ENCODE results near the gene CLASP1. TPM values are rescaled to one million over a fixed set of nuclear protein-coding genes. Genes with fewer than 3 reads are reported as not detected.
"Not testable (repeated sequence)": the region's sequence is repeated elsewhere in the genome, so short reads cannot be mapped to it uniquely, and the experiment has no call there.

CLASP1 gene
- total RNA-seq, 2 donors from 2014 or later, result 95.1 to 121 TPM

DNA sequence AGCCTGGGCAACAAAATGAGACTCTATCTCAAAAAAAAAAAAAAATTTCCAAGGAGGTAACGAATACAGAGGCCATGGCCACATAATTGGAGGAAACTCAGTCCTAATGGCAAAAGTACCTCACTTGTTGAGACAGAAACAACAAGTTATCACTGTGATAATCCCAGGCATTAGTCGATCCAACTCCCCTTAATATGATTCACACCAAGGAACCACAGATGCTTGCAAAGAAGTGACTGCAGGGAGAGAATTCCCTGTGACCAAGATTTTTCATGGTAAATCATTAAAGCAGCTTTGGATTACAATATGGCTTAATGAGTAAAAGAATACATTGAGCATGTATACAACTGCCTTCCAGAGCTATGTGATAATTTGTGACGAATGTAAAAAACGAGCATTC is 199.0 kb downstream of the CLASP1 start:
- H3K4me1 Mint-ChIP-seq (ENCODE audit: low read depth), result no peaks in the 10 kb centered on the region
- ATAC-seq (replicated peaks in 1 of 2) (no peak), DNase-seq (no peak)
- no peaks in the 10 kb centered on the region for H3K9me3 Mint-ChIP-seq
- no peak overlapping the region for H3K4me3 Mint-ChIP-seq
- H3K27me3 Mint-ChIP-seq (ENCODE audit: low read depth), result no peaks in the 10 kb centered on the region
- peaks cover 15 to 42% of the 10 kb centered on the region in 2 donors for H3K36me3 Mint-ChIP-seq (ENCODE audit: insufficient read depth in 2 of 2)
- H3K27ac Mint-ChIP-seq, result no peak overlapping the region

GRCh38 chr2:121446647-121447241 is 202.5 kb downstream of the CLASP1 start:
- no peaks in the 10 kb centered on the region for H3K27me3 Mint-ChIP-seq (ENCODE audit: low read depth)
- ATAC-seq (replicated peaks in 1 of 2) (no peak), DNase-seq (no peak)
- no peaks in the 10 kb centered on the region for H3K9me3 Mint-ChIP-seq
- H3K4me1 Mint-ChIP-seq (ENCODE audit: low read depth), result no peaks in the 10 kb centered on the region
- no peak overlapping the region for H3K27ac Mint-ChIP-seq
- H3K36me3 Mint-ChIP-seq (ENCODE audit: insufficient read depth in 2 of 2), result peaks cover 19 to 54% of the 10 kb centered on the region in 2 donors
- no peak overlapping the region for H3K4me3 Mint-ChIP-seq

- Mint-ChIP-seq H3K4me3 (no peak overlapping the region), H3K27me3 (ENCODE audit: low read depth) (no peaks in the 10 kb centered on the region), H3K4me1 (ENCODE audit: low read depth) (no peaks in the 10 kb centered on the region), H3K9me3 (no peaks in the 10 kb centered on the region), H3K27ac (no peak overlapping the region), H3K36me3 (ENCODE audit: insufficient read depth in 2 of 2) (peaks cover 14 to 46% of the 10 kb centered on the region in 2 donors)
- no peak for ATAC-seq (replicated peaks in 1 of 2)
- no peak for DNase-seq
These were observed 206.4 kb downstream of the CLASP1 start for GRCh38 chr2:121442889-121443288.

- DNase-seq; H3K27me3 Mint-ChIP-seq (ENCODE audit: low read depth); H3K4me1 Mint-ChIP-seq (ENCODE audit: low read depth); ATAC-seq (replicated peaks in 1 of 2); H3K4me3 Mint-ChIP-seq; H3K9me3 Mint-ChIP-seq: not testable (repeated sequence)
- Mint-ChIP-seq H3K27ac (peak overlapping the region; percentile 19), H3K36me3 (ENCODE audit: insufficient read depth in 2 of 2) (peaks cover 3 to 22% of the 10 kb centered on the region in 2 donors)
These were observed 211.0 kb downstream of the CLASP1 start for GRCh38 chr2:121438290-121438689.

GRCh38 chr2:121436918-121437317 is 212.3 kb downstream of the CLASP1 start:
- H3K4me1 Mint-ChIP-seq (ENCODE audit: low read depth), result no peaks in the 10 kb centered on the region
- ATAC-seq (replicated peaks in 1 of 2) (no peak), DNase-seq (no peak)
- H3K9me3 Mint-ChIP-seq, result no peaks in the 10 kb centered on the region
- no peak overlapping the region for H3K4me3 Mint-ChIP-seq
- H3K36me3 Mint-ChIP-seq (ENCODE audit: insufficient read depth in 2 of 2), result peaks cover 3 to 22% of the 10 kb centered on the region in 2 donors
- no peaks in the 10 kb centered on the region for H3K27me3 Mint-ChIP-seq (ENCODE audit: low read depth)
- H3K27ac Mint-ChIP-seq, result peak overlapping the region; percentile 80

DNA sequence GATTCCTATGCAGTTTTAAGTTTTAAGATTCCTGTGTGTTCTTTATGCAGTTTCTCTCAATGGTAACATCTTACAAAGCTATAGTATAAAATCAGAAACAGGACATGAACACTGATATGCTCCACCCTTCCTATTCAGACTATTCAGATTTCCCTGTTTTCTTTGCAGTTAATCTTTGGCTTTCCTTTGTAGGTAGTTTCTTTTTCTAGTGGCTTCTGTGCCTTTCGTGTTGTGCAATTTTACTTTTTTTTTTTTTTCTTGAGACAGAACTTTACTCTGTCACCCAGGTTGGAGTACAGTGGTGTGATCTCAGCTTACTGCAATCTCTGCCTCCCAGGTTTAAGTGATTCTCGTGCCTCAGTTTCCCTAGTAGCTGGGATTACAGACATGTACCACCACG is 213.5 kb downstream of the CLASP1 start:
- Mint-ChIP-seq H3K9me3 (no peaks in the 10 kb centered on the region), H3K4me1 (ENCODE audit: low read depth) (no peaks in the 10 kb centered on the region), H3K27me3 (ENCODE audit: low read depth) (no peaks in the 10 kb centered on the region), H3K36me3 (ENCODE audit: insufficient read depth in 2 of 2) (peaks cover 2 to 20% of the 10 kb centered on the region in 2 donors), H3K27ac (no peak overlapping the region), H3K4me3 (no peak overlapping the region)
- DNase-seq (no peak), ATAC-seq (replicated peaks in 1 of 2) (no peak)

DNA sequence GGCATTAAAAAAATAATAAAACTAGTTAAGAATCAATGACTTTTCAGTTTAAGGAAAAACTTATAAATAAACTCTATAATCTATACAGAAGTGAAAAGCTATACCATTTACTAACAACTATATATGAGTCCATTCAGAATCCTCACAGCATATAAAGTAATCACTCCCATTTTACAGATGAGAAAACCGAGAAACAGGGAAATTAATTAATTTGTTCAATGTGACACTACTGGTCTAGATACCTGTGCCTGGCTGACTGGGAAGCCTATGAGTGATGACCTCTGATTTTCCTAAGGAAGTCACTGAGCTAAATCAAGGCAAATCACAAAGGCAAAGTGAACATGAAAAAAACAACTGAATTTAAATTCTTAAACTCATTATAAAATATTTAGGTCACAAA is 218.0 kb downstream of the CLASP1 start:
- no peaks in the 10 kb centered on the region for H3K27me3 Mint-ChIP-seq (ENCODE audit: low read depth)
- DNase-seq (no peak), ATAC-seq (replicated peaks in 1 of 2) (no peak)
- peak overlapping the region; percentile 50 for H3K27ac Mint-ChIP-seq
- H3K9me3 Mint-ChIP-seq, result no peaks in the 10 kb centered on the region
- H3K36me3 Mint-ChIP-seq (ENCODE audit: insufficient read depth in 2 of 2), result peaks cover 0 to 10% of the 10 kb centered on the region in 2 donors
- no peaks in the 10 kb centered on the region for H3K4me1 Mint-ChIP-seq (ENCODE audit: low read depth)
- no peak overlapping the region for H3K4me3 Mint-ChIP-seq

GRCh38 chr2:121429927-121430520 is 219.2 kb downstream of the CLASP1 start:
- no peaks in the 10 kb centered on the region for H3K9me3 Mint-ChIP-seq
- peaks cover 1 to 11% of the 10 kb centered on the region in 2 donors for H3K36me3 Mint-ChIP-seq (ENCODE audit: insufficient read depth in 2 of 2)
- H3K4me1 Mint-ChIP-seq (ENCODE audit: low read depth), result no peaks in the 10 kb centered on the region
- H3K27ac Mint-ChIP-seq, result no peak overlapping the region
- ATAC-seq (replicated peaks in 1 of 2), result no peak
- DNase-seq, result no peak
- no peaks in the 10 kb centered on the region for H3K27me3 Mint-ChIP-seq (ENCODE audit: low read depth)
- H3K4me3 Mint-ChIP-seq, result no peak overlapping the region

DNA sequence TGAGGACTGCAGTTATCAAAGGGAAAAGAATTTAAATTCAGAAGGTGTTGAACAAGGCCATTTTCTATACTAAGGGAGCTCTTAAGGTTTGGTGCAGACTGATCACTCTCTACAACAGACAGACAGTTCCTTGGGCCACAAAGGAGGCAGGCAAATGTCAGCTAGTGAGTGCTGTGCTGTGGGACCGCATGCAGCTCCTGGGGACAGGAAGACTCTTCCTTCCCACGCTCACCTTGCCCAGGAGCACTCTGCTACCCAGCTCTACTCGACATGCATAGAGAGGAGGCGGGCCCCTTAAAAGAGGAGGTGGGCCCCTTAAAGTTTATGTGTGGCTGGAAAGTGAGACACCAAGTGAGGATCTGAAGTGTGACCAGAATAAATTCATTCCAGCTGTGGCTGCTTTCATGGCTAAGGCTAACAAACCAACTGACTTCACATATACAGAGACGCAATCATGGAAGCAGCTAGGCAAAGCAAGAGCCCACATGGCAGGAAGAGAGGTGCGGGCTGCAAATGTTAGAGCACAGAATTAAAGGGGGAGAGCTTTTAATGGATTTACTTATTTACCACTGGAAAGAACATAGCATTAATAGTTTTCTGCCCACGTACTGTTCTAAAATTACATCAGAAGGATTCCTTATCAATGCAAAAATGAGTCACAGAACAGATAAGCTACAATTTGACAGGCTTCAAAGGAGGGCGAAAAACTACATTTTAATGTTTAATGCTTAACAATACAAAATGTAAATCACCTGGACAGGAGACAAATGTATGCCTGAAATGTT is 220.0 kb downstream of the CLASP1 start:
- H3K36me3 Mint-ChIP-seq (ENCODE audit: insufficient read depth in 2 of 2), result peaks cover 2 to 12% of the 10 kb centered on the region in 2 donors
- H3K27ac Mint-ChIP-seq, result no peak overlapping the region
- no peak overlapping the region for H3K4me3 Mint-ChIP-seq
- ATAC-seq (replicated peaks in 1 of 2) (no peak), DNase-seq (no peak)
- H3K9me3 Mint-ChIP-seq, result no peaks in the 10 kb centered on the region
- no peaks in the 10 kb centered on the region for H3K4me1 Mint-ChIP-seq (ENCODE audit: low read depth)
- H3K27me3 Mint-ChIP-seq (ENCODE audit: low read depth), result no peaks in the 10 kb centered on the region

DNA sequence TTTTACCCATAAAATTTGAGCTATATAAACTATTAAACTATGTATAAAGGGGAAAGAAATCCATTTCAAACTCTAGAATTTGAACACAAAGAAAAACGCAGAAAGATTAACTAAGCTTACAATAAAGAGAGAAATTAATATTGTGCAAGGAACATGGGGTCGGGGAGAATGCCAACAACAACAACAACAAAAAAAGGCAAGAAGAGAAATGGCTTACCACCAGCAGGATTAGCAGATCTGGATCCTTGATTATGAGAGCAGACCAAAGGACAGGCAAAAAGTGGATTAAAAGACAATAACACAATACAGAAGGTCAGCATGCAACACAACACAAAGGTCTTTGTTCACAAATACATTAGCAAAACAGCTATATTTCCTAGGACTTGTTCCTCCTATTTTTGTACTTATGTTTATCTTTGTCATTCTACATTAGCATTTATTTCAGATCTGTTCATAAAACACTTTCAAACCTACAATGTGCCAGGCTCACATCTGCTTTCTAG is 222.0 kb downstream of the CLASP1 start:
- no peak for ATAC-seq (replicated peaks in 1 of 2)
- Mint-ChIP-seq H3K27me3 (ENCODE audit: low read depth) (no peaks in the 10 kb centered on the region), H3K27ac (no peak overlapping the region), H3K4me3 (no peak overlapping the region), H3K4me1 (ENCODE audit: low read depth) (no peaks in the 10 kb centered on the region), H3K36me3 (ENCODE audit: insufficient read depth in 2 of 2) (peaks cover 2 to 17% of the 10 kb centered on the region in 2 donors), H3K9me3 (no peaks in the 10 kb centered on the region)
- DNase-seq, result no peak

DNA sequence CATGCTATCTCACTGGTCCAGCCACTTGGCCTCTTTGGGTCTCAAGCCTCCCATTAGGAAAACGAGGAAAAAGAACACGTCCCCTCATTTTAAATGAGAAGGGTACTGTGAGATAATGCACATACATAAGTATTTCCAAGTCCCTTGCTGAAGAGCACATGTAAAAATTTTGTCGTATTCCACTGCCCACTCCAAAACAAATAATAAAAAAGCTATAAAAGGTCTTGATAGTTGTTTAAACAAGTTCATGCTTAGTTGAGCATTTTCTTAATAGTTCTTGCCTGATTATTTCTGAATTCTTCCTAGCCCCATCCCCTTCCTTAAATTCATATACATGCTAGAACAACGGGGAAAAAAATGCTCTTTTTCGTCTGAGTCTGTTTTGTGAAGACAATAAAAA is 228.8 kb downstream of the CLASP1 start:
- ATAC-seq (replicated peaks in 1 of 2), result no peak
- H3K27me3 Mint-ChIP-seq (ENCODE audit: low read depth), result no peaks in the 10 kb centered on the region

DNA sequence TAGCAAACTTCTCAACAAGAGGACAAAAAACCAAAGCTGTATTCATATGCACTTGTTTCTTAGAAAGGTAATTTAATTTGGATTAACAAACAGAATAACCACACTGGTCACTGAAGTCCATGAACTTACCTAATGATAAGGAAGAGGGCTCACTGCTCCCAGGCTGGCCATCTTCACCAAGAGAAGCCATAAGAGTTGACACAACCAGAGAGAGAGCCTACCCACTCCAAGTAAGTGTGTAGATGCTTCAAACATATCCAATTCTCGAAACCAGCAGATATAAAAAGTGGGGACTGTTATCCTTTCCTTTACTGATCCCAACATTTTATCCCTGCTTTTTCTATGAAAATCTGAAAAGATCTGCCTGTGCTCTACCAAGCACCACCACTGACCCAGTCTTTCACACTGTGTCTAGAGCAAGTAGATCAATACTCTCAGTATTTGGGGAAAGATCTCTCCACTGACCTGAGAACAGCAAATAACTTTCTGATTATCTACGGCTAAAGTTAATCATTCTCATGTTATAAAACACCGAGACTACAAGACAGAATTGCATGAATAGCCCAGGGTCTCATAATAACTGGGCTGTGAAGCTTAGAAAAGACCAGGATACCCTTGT is 230.1 kb downstream of the CLASP1 start:
- H3K9me3 Mint-ChIP-seq, result no peaks in the 10 kb centered on the region

More for the DNA sequence above, 228.8 kb downstream of the CLASP1 start:
- Mint-ChIP-seq H3K27ac (no peak overlapping the region), H3K36me3 (ENCODE audit: insufficient read depth in 2 of 2) (peaks cover 2 to 16% of the 10 kb centered on the region in 2 donors), H3K4me1 (ENCODE audit: low read depth) (no peaks in the 10 kb centered on the region), H3K9me3 (no peaks in the 10 kb centered on the region), H3K4me3 (no peak overlapping the region)
- no peak for DNase-seq

DNA sequence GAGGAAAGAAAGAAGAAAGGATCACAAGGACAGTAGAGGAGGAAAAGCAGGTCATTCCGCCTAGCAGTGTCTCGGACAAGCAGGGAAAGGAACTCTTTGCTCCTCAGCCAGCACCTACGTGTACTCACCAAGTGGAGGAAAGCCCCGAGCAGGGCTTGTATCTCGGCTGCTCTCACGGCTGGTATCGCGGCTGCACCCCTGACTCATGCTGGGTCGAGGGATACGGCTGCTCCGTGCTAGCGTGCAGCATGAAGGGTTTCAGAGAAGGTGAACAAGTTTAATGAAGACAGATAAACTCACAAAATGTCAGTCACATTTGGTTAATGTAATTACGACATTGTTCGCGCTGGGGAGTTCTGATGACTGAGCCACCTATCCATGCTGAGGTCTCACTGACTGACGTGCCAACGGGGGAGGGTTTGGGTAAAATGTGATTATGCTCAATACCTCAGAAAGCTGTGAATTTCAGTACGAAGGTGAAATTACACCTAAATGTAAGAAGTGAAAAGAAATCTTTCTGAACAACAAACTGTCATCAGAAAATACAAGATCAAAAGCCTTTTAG is 230.7 kb downstream of the CLASP1 start:
- DNase-seq, result no peak
- Mint-ChIP-seq H3K36me3 (ENCODE audit: insufficient read depth in 2 of 2) (peaks cover 0 to 11% of the 10 kb centered on the region in 2 donors), H3K27ac (no peak overlapping the region), H3K27me3 (ENCODE audit: low read depth) (no peaks in the 10 kb centered on the region), H3K9me3 (no peaks in the 10 kb centered on the region), H3K4me1 (ENCODE audit: low read depth) (no peaks in the 10 kb centered on the region), H3K4me3 (no peak overlapping the region)
- no peak for ATAC-seq (replicated peaks in 1 of 2)

More for the DNA sequence above, 230.1 kb downstream of the CLASP1 start:
- DNase-seq (no peak), ATAC-seq (replicated peaks in 1 of 2) (no peak)
- Mint-ChIP-seq H3K36me3 (ENCODE audit: insufficient read depth in 2 of 2) (peaks cover 0 to 15% of the 10 kb centered on the region in 2 donors), H3K27me3 (ENCODE audit: low read depth) (no peaks in the 10 kb centered on the region), H3K4me1 (ENCODE audit: low read depth) (no peaks in the 10 kb centered on the region), H3K4me3 (no peak overlapping the region), H3K27ac (no peak overlapping the region)

All from activated T-cell treated with anti-CD3 and anti-CD28 coated beads, Interleukin-2, amount 50 U/mL, for 72 hours (primary cell).